ENCODE data around the gene MAPRE2. TPM values are rescaled to one million over a fixed set of nuclear protein-coding genes. Genes with fewer than 3 reads are reported as not detected.

Gene MAPRE2
- total and polyA plus RNA-seq, 2 donors (not counting 1 experiment from before 2014, with no cell fraction given): 18.5 to 88.1 TPM

- Histone ChIP-seq H3K9me3 (ENCODE audit: control insufficient read depth, insufficient read depth, low read depth, low read length) (no peaks in the 10 kb centered on the region), H3K27ac (ENCODE audit: insufficient read depth, low read length) (no peak overlapping the region), H3K4me1 (ENCODE audit: control insufficient read depth, extremely low read depth, insufficient read depth, low read length) (no peaks in the 10 kb centered on the region), H3K4me2 (ENCODE audit: extremely low read depth, insufficient read depth, low read length) (no peak overlapping the region), H3K9ac (ENCODE audit: insufficient read depth, low read length) (no peak overlapping the region), H2AFZ (ENCODE audit: low read length) (no peak overlapping the region), H4K20me1 (ENCODE audit: control insufficient read depth, extremely low read depth, insufficient read depth, low read length) (no peaks in the 10 kb centered on the region), H3K27me3 (ENCODE audit: control insufficient read depth, insufficient read depth, low read length) (no peaks in the 10 kb centered on the region), H3K79me2 (ENCODE audit: control insufficient read depth, insufficient read depth, low read length) (no peaks in the 10 kb centered on the region), H3K36me3 (ENCODE audit: control insufficient read depth, insufficient read depth, low read length) (no peaks in the 10 kb centered on the region), H3K4me3 (replicated peaks in 1 of 4; ENCODE audit: control extremely low read depth in 1 of 4, insufficient read depth in 1 of 4, low read depth in 3 of 4, low read length in 4 of 4) (no peak overlapping the region)
- DNase-seq (ENCODE audit: low read depth in 2 of 2): no peak
- TF ChIP-seq, protein P1, sequence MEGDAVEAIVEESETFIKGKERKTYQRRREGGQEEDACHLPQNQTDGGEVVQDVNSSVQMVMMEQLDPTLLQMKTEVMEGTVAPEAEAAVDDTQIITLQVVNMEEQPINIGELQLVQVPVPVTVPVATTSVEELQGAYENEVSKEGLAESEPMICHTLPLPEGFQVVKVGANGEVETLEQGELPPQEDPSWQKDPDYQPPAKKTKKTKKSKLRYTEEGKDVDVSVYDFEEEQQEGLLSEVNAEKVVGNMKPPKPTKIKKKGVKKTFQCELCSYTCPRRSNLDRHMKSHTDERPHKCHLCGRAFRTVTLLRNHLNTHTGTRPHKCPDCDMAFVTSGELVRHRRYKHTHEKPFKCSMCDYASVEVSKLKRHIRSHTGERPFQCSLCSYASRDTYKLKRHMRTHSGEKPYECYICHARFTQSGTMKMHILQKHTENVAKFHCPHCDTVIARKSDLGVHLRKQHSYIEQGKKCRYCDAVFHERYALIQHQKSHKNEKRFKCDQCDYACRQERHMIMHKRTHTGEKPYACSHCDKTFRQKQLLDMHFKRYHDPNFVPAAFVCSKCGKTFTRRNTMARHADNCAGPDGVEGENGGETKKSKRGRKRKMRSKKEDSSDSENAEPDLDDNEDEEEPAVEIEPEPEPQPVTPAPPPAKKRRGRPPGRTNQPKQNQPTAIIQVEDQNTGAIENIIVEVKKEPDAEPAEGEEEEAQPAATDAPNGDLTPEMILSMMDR (conservative IDR thresholded peaks at IDR 0.05 in 1 of 2, IDR thresholded peaks at IDR 0.05 in 1 of 2; ENCODE audit: low read depth in 1 of 2, low read length in 2 of 2): no peak
- no peak for TF ChIP-seq EZH2 (IDR thresholded peaks at IDR 0.05; ENCODE audit: low read length, missing control alignments)
Observed at GRCh38 chr18:34995746-34996145, 45.5 kb upstream of the MAPRE2 start.

DNA sequence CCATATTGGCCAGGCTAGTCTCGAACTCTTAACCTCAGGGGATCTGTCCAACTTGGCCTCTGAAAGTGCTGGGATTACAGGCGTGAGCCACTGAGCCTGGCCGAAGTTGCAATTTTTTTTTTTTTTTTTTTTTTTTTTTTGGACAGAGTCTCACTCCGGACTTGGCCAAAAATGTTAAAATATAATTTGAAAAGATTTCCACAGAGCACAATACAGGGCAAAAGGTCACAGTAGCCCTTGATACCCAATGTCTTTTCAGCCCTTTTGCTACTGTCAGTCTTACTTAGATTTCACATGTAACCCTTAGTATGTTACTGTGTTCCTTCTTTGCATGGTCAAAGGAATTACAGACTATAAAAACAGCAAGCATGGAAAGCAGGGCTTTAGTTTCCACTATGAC lies 42.6 kb upstream of the MAPRE2 start:
- TF ChIP-seq, protein P1 (conservative IDR thresholded peaks at IDR 0.05 in 1 of 2, IDR thresholded peaks at IDR 0.05 in 1 of 2; ENCODE audit: low read depth in 1 of 2, low read length in 2 of 2): no peak
- no peak for TF ChIP-seq EZH2 (IDR thresholded peaks at IDR 0.05; ENCODE audit: low read length, missing control alignments)
- H3K4me2 ChIP-seq (ENCODE audit: extremely low read depth, insufficient read depth, low read length): no peak overlapping the region
- no peak for DNase-seq (ENCODE audit: low read depth in 2 of 2)

DNA sequence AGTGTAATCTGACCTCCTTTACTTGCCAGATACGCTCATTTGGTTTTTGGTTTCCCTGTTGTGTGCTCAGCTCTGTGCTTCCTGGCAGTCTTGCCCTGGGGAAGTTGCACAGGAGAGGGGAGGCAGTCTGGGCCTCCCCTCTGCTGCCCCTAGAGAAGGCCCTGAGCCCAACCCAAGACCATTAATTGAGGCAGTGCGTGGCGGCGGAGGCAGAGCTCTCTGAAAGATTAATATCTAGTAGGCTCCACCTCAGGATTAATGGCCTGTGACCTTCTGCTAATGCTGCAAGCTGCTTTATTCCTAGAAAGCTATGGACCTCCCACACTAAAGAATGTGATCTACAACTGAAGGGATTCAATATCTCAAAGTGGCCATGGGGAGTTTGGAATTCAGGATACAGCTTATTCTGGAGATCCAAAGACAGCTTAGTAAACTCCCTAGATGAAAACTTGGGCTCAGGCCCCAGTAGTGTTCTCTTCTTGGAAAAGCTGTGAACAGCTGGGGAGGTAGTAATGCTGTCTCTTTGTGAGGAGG lies 41.4 kb upstream of the MAPRE2 start:
- H3K4me1 ChIP-seq (ENCODE audit: control insufficient read depth, extremely low read depth, insufficient read depth, low read length): no peaks in the 10 kb centered on the region
- no peaks in the 10 kb centered on the region for H3K79me2 ChIP-seq (ENCODE audit: control insufficient read depth, insufficient read depth, low read length)
- TF ChIP-seq, protein P1 (conservative IDR thresholded peaks at IDR 0.05 in 1 of 2, IDR thresholded peaks at IDR 0.05 in 1 of 2; ENCODE audit: low read depth in 1 of 2, low read length in 2 of 2): peak in 1 of 2 donors; percentile 4
- TF ChIP-seq EZH2 (IDR thresholded peaks at IDR 0.05; ENCODE audit: low read length, missing control alignments): no peak
- no peak overlapping the region for H3K27ac ChIP-seq (ENCODE audit: insufficient read depth, low read length)
- no peak overlapping the region for H3K9ac ChIP-seq (ENCODE audit: insufficient read depth, low read length)
- no peaks in the 10 kb centered on the region for H3K36me3 ChIP-seq (ENCODE audit: control insufficient read depth, insufficient read depth, low read length)
- no peak overlapping the region for H3K4me3 ChIP-seq (replicated peaks in 1 of 4; ENCODE audit: control extremely low read depth in 1 of 4, insufficient read depth in 1 of 4, low read depth in 3 of 4, low read length in 4 of 4)
- no peak overlapping the region for H3K4me2 ChIP-seq (ENCODE audit: extremely low read depth, insufficient read depth, low read length)
- no peaks in the 10 kb centered on the region for H4K20me1 ChIP-seq (ENCODE audit: control insufficient read depth, extremely low read depth, insufficient read depth, low read length)
- DNase-seq (ENCODE audit: low read depth in 2 of 2): no peak
- no peaks in the 10 kb centered on the region for H3K27me3 ChIP-seq (ENCODE audit: control insufficient read depth, insufficient read depth, low read length)
- H2AFZ ChIP-seq (ENCODE audit: low read length): peak overlapping the region; percentile 26
- no peaks in the 10 kb centered on the region for H3K9me3 ChIP-seq (ENCODE audit: control insufficient read depth, insufficient read depth, low read depth, low read length)

More for the DNA sequence above, 42.6 kb upstream of the MAPRE2 start:
- no peak overlapping the region for H3K4me3 ChIP-seq (replicated peaks in 1 of 4; ENCODE audit: control extremely low read depth in 1 of 4, insufficient read depth in 1 of 4, low read depth in 3 of 4, low read length in 4 of 4)
- H3K27ac ChIP-seq (ENCODE audit: insufficient read depth, low read length): no peak overlapping the region
- H2AFZ ChIP-seq (ENCODE audit: low read length): no peak overlapping the region
- no peaks in the 10 kb centered on the region for H3K79me2 ChIP-seq (ENCODE audit: control insufficient read depth, insufficient read depth, low read length)
- no peaks in the 10 kb centered on the region for H3K27me3 ChIP-seq (ENCODE audit: control insufficient read depth, insufficient read depth, low read length)
- H3K9me3 ChIP-seq (ENCODE audit: control insufficient read depth, insufficient read depth, low read depth, low read length): no peaks in the 10 kb centered on the region
- no peak overlapping the region for H3K9ac ChIP-seq (ENCODE audit: insufficient read depth, low read length)
- no peaks in the 10 kb centered on the region for H3K4me1 ChIP-seq (ENCODE audit: control insufficient read depth, extremely low read depth, insufficient read depth, low read length)
- no peaks in the 10 kb centered on the region for H4K20me1 ChIP-seq (ENCODE audit: control insufficient read depth, extremely low read depth, insufficient read depth, low read length)
- H3K36me3 ChIP-seq (ENCODE audit: control insufficient read depth, insufficient read depth, low read length): no peaks in the 10 kb centered on the region
